ENCODE measurements around the gene PLXNA3.

PLXNA3 gene

GRCh38 chrX:154460326-154460725 lies 2.2 kb downstream of the PLXNA3 start:
- DNase-seq = no peak

- DNase-seq = no peak
Measured at GRCh38 chrX:154462396-154462795, 4.3 kb downstream of the PLXNA3 start.

- DNase-seq = no peak
Measured at GRCh38 chrX:154463611-154464220, 5.6 kb downstream of the PLXNA3 start.

DNA sequence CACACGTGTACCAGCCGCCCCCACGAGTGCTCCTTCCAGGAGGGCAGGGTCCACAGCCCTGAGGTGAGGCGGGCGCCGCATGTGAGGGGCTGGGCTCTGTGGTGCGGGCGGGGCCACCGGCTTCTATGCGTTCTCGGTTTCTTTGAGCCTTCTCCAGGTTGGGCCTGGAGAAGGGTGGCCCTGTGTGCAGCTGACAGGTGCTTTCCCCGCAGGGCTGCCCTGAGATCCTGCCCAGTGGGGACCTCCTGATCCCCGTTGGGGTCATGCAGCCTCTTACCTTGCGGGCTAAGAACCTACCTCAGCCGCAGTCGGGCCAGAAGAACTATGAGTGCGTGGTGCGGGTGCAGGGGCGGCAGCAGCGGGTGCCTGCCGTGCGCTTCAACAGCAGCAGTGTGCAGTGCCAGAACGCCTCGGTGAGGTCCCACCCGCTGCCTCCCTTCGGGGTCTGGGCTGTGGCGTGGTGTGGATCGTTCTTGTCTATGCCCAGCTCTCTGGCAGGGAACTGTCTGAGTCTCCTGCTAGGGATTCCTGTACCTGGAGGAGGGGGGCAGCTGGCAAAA lies 6.8 kb downstream of the PLXNA3 start:
- DNase-seq = no peak

DNA sequence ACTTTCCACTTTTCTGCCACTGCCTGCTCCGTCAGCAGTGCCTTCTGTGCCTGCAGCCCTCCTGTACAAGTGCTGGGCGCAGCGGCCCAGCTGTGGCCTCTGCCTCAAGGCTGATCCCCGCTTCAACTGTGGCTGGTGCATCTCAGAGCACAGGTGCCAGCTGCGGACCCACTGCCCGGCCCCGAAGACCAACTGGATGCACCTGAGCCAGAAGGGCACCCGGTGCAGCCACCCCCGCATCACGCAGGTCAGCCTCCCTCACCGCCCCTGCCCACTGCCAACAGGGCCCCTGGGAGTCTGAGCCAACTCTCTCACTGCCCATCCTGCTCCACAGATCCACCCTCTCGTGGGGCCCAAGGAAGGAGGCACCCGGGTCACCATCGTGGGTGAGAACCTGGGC lies 7.5 kb downstream of the PLXNA3 start:
- DNase-seq = no peak

DNA sequence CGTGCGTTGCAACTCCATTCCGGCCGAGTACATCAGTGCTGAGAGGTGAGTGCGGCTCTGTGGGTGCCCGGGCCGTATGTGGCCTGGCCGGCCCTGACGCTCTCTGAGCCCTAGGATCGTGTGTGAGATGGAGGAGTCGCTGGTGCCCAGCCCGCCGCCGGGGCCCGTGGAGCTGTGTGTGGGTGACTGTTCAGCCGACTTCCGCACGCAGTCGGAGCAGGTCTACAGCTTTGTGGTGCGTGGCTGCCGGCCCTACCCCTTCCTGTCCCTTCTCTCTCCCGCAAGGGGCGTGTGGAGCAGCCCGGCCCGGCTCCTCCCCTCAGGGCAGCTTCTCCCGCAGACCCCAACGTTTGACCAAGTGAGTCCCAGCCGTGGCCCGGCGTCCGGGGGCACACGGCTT lies 8.0 kb downstream of the PLXNA3 start:
- no peak for DNase-seq

GRCh38 chrX:154466907-154467306 lies 8.8 kb downstream of the PLXNA3 start:
- DNase-seq = no peak

- DNase-seq = no peak
Measured at GRCh38 chrX:154467556-154467955, 9.5 kb downstream of the PLXNA3 start.

- DNase-seq = no peak
Measured at GRCh38 chrX:154468217-154468616, 10.1 kb downstream of the PLXNA3 start.

DNA sequence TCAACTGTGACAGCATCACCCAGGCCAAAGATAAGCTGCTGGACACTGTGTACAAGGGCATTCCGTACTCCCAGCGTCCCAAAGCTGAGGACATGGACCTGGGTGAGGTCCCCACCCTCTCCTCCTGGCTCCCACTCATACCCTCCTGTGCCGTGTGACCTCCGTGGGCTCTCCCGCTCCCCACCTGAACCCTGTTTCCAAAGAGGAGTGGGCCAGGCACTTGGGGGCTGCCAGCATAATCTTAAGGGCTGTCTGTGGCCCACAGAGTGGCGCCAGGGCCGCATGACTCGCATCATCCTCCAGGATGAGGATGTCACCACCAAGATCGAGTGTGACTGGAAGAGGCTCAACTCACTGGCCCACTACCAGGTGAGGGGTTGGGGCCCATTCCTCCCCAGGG lies 11.0 kb downstream of the PLXNA3 start:
- no peak for DNase-seq

GRCh38 chrX:154469880-154470279 lies 11.8 kb downstream of the PLXNA3 start:
- no peak for DNase-seq

DNA sequence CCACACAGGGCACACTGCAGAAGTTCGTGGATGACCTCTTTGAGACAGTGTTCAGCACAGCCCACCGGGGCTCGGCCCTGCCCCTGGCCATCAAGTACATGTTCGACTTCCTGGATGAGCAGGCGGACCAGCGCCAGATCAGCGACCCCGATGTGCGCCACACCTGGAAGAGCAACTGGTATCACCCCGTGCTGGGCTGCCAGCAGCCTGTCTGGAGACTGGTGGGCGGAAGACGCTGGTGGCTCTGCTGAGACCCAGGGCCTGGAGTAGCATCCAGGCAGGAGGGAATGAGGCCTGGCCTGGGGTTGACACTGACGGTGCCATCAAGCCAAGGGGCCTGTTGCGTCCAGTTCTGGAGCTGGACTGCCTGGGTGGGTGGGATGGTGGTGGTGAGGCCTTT lies 12.4 kb downstream of the PLXNA3 start:
- DNase-seq = no peak

DNA sequence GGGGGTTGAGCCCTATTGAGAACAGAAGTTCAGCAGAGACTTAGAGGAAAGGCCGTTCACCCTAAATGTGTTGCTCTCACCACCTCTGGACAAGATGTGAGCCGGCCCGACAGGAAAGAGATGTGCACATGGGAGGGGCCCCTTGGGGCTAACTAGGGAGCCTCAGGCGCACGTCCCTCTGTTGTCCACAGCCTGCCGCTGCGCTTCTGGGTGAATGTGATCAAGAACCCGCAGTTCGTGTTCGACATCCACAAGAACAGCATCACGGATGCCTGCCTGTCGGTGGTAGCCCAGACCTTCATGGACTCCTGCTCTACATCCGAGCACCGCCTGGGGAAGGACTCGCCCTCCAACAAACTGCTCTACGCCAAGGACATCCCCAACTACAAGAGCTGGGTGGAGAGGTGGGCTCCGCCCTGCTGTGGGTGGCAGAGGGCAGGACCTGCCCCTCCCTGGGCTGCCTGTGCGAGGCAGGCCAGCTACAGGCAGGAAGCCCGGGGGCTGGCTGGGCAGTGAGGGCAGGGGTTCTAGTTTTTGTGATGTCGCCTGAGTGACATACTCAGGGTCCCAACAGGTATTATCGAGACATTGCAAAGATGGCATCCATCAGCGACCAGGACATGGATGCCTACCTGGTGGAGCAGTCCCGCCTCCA lies 13.0 kb downstream of the PLXNA3 start:
- no peak for DNase-seq

DNA sequence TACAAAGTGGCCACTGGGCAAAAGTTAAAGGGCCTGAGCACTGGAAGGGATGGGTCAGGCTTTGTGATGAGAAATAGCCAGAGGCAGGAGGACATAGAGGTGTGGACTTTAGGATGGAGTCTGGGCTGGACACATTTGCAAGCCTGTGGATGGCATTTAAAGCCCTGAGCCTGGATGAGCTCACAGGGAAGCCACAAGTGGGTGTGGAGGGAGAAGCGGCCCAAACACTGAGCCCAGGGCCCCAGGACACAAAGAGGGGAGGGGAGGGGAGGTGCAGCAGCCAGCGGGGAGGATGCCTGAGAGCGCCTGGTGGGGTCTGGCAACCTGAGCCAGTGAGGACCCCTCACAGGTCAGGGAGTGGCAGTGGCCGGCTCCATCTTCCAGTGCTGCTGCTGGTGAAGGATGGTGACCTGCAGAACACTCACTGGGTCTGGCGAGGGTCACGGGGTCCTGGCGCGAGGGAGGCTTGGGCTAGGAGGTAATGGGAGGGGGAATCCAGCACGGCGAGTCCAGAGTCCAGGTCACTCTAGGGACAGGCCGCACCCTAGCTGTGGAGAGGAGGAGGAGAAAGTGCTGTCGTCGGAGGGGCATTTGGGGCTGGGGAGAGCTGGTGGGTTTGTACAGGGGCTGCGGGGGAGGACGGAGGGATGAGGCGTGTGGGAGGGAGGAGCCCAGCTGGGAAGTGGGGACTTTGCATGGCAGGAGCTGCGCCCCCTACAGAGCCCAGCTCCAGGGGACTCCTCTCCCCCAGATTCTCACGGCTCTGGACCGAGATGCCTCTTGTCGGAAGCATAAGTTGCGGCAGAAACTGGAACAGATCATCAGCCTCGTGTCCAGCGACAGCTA lies 14.0 kb downstream of the PLXNA3 start:
- no peak for DNase-seq

- DNase-seq = peak; percentile 64
Measured at GRCh38 chrX:154472685-154473632, 14.9 kb downstream of the PLXNA3 start.

DNA sequence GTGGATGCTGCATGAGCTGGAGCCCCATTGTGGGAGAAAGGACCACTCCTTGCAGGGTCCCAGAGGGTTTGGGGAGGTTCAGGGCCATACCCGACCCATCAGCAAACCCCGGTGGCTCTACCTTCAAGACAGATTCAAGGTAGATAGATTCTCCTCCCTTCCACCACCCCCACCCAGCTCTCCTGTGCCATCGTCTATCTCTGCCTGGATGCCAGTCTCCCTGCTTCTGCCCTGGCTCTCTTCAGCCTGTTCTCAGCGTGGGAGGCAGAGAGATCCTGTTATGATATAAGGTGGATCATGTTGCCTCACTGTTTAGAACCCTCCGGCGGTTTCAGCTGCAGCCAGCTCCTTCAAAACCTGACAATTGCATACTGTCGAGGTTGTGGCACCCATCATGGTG lies 15.6 kb downstream of the PLXNA3 start:
- DNase-seq = no peak

DNA sequence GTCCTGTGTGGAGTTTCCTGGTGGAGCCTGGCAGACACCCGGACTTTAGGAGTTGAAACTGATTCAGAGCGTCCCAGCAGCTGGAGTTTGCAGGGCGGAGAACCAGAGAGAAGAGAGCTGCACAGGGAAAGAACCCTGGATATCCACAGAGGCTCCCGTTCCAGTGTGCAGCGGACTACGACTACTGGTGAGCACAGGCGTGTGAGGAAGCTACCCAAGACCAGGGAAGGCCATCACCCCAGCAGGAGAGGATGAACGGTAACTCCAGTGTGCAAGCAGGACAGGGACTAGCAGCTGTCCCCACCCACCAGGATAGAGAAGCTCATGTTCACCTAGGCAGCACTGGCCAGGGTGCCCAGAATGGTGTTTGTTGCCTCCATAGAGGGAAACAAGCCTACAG lies 18.7 kb downstream of the PLXNA3 start:
- no peak for DNase-seq

- no peak for DNase-seq
Measured at GRCh38 chrX:154477891-154478477, 19.9 kb downstream of the PLXNA3 start.

- peak; percentile 95 for DNase-seq
Measured at GRCh38 chrX:154478728-154479622, 20.9 kb downstream of the PLXNA3 start, which contains the start of gene LAGE3. LAGE3 (minus strand) TSS chrX:154479281; CDS start chrX:154478915, 366 bp downstream.

DNA sequence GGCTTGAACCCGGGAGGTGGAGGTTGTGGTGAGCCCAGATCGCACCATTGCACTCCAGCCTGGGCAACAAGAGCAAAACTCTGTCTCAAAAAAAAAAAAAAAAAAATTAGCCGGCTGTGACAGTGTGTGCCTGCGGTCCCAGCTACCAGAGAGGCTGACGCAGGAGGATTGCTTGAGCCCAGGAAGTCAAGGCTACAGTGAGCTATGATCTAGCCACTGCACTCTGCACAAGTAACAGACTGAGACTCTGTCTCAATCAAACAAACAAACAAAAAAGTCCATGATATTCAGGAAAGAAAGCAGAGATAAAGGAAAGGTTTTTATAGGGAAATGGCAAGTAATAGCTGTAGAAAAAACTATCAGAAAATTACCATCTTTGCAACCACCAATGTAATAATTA lies 23.1 kb downstream of the PLXNA3 start:
- DNase-seq = no peak
